Brain microvascular endothelial cell (primary cell): ENCODE measurements around the gene IL15.
"Not testable (repeated sequence)": the region's sequence is repeated elsewhere in the genome, so short reads cannot be mapped to it uniquely, and the experiment has no call there.

Experiments
- DNase-seq: peaks from one replicate; pipeline ENCODE4 v3.0.0-alpha.2; 2020
- H3K27ac ChIP-seq: fragments of 250-450 bp; sonication (Bioruptor Pico); 2 replicates; pipeline ENCODE4 v1.5.1; 2020; ENCODE audit warnings: mild to moderate bottlenecking, moderate library complexity
- H3K27me3 ChIP-seq: fragments of 250-450 bp; sonication (Bioruptor Pico); replicated peaks from 2 replicates; pipeline ENCODE4 v1.5.1; 2020; ENCODE audit warnings: mild to moderate bottlenecking
- H3K36me3 ChIP-seq: fragments of 250-450 bp; sonication (Bioruptor Pico); replicated peaks from 2 replicates; pipeline ENCODE4 v1.5.1; 2020; ENCODE audit warnings: mild to moderate bottlenecking
- H3K4me3 ChIP-seq: 2 replicates; pipeline ENCODE4 v1.5.1; 2011; ENCODE audit warnings: low read depth, mild to moderate bottlenecking, control low read depth, low read length, moderate library complexity
- in situ Hi-C: cut with HindIII; loops from 2 replicates; pipeline ENCODE4 v1.10.0; 2017; ENCODE audit warnings: low sequenced_read_pairs, low pct_ligation_motif_present
- TF ChIP-seq, protein P1 (sequence below): IDR thresholded peaks from 2 replicates; pipeline ENCODE4 v1.5.1; 2011; ENCODE audit warnings: low read depth, mild to moderate bottlenecking, moderate library complexity, low read length, control low read depth, inconsistent platforms; ENCODE audit errors: missing control alignments

IL15 gene

GRCh38 chr4:141676087-141676670, 39.8 kb downstream of the IL15 start:
- Histone ChIP-seq H3K27me3 (no peaks in the 10 kb centered on the region), H3K36me3 (no peaks in the 10 kb centered on the region), H3K4me3 (no peak overlapping the region), H3K27ac (no peak overlapping the region)
- TF ChIP-seq, protein P1, sequence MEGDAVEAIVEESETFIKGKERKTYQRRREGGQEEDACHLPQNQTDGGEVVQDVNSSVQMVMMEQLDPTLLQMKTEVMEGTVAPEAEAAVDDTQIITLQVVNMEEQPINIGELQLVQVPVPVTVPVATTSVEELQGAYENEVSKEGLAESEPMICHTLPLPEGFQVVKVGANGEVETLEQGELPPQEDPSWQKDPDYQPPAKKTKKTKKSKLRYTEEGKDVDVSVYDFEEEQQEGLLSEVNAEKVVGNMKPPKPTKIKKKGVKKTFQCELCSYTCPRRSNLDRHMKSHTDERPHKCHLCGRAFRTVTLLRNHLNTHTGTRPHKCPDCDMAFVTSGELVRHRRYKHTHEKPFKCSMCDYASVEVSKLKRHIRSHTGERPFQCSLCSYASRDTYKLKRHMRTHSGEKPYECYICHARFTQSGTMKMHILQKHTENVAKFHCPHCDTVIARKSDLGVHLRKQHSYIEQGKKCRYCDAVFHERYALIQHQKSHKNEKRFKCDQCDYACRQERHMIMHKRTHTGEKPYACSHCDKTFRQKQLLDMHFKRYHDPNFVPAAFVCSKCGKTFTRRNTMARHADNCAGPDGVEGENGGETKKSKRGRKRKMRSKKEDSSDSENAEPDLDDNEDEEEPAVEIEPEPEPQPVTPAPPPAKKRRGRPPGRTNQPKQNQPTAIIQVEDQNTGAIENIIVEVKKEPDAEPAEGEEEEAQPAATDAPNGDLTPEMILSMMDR: no peak
- DNase-seq: no peak
- in situ Hi-C loops: no loop called here

DNA sequence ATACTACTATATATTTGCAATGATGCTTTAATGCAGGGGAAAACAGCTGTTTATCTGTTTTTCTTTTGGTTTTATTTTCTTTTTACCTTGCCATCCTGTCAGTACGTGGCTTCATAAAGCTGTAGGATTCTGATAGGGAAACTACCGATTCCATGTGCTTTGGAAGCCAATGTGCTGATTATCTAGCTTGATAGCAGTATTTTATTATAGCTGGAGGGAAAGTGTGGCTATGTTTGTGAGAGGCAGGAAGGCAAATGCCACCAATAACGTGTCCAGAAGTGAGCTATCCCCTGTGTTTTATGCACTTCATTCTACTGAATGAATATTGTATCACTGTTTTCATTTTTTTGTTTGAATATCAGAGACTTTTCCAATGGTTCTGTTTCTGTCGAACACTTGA, 43.7 kb downstream of the IL15 start:
- DNase-seq: no peak
- H3K27me3 ChIP-seq: no peaks in the 10 kb centered on the region
- H3K4me3 ChIP-seq: no peak overlapping the region
- H3K36me3 ChIP-seq: no peaks in the 10 kb centered on the region
- no peak overlapping the region for H3K27ac ChIP-seq
- in situ Hi-C loops: no loop called here
- TF ChIP-seq, protein P1: no peak

GRCh38 chr4:141684785-141685184, 48.4 kb downstream of the IL15 start:
- Histone ChIP-seq H3K27me3 (no peaks in the 10 kb centered on the region), H3K27ac (no peak overlapping the region), H3K36me3 (no peaks in the 10 kb centered on the region), H3K4me3 (no peak overlapping the region)
- in situ Hi-C loops: no loop called here
- TF ChIP-seq, protein P1: no peak
- no peak for DNase-seq

DNA sequence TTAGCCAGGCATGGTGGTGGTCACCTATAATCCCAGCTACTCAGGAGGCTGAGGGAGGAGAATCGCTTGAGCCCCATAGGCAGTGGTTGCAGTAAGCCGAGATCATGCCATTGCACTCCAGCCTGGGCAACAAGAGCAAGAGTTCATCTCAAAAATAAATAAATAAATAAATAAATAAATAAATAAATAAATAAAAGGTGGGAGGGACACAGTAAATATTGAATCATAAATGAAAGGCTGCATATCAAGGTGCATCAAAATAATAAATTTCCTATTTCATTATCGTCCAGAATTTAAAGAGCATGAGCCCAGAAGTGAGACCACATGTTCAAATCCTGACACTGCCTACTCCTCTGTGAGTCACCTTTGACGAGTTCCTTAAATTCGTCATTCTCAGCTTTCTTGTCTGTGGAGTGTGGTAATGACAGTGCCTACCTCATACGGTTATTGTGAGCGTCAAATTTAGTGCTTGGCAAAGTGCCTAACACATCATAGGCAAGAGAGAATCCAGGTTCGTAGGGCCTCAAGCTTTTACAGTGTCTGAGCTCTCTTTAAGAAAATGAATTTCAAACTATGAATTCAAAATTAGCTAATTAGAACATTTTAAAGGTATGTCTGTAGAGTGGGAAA, 49.9 kb downstream of the IL15 start:
- Histone ChIP-seq H3K27ac (no peak overlapping the region), H3K4me3 (no peak overlapping the region), H3K36me3 (no peaks in the 10 kb centered on the region), H3K27me3 (no peaks in the 10 kb centered on the region)
- TF ChIP-seq, protein P1: no peak
- peak; percentile 43 for DNase-seq
- in situ Hi-C loops: no loop called here

DNA sequence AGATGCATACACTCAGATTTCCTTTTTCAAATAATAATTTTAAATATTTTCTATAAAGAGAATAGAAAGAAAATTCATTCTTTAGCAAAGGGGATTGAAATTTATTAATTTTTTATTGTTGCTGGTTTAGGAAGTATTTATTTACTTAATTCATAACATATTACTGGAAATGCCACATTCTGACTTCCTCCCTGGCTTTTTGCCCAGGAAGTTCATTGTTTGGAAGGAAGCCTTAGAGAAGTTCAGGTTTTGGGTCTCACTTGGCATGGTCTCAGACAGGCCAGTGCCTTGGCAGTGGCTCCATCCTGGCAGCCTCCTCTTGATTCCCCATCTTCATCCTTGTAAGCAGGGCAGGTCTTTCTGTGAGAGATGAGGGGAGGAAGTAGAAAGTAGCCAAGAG, 50.5 kb downstream of the IL15 start:
- H3K27ac ChIP-seq: no peak overlapping the region
- no peaks in the 10 kb centered on the region for H3K27me3 ChIP-seq
- in situ Hi-C loops: no loop called here
- no peaks in the 10 kb centered on the region for H3K36me3 ChIP-seq
- H3K4me3 ChIP-seq: no peak overlapping the region
- no peak for DNase-seq
- TF ChIP-seq, protein P1: no peak

DNA sequence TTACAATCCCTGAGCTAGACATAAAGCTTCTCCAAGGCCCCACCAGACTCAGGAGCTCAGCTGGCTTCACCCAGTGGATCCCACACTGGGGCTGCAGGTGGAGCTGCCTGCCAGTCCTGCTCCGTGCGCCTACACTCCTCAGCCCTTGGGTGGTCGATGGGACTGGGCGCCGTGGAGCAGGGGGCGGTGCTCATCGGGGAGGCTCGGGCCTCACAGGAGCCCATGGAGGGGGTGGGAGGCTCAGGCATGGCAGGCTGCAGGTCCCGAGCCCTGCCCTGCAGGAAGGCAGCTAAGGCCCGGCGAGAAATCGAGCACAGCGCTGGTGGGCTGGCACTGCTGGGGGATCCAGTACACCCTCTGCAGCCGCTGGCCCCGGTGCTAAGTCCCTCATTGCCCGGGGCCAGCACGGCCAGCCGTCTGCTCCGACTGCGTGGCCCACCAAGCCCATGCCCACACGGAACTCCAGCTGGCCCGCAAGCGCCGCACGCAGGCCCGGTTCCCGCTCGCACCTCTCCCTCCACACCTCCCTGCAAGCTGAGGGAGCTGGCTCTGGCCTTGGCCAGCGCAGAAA, 53.4 kb downstream of the IL15 start:
- in situ Hi-C loops, H3K27me3 ChIP-seq, H3K27ac ChIP-seq, H3K4me3 ChIP-seq, H3K36me3 ChIP-seq, DNase-seq: not testable (repeated sequence)

DNA sequence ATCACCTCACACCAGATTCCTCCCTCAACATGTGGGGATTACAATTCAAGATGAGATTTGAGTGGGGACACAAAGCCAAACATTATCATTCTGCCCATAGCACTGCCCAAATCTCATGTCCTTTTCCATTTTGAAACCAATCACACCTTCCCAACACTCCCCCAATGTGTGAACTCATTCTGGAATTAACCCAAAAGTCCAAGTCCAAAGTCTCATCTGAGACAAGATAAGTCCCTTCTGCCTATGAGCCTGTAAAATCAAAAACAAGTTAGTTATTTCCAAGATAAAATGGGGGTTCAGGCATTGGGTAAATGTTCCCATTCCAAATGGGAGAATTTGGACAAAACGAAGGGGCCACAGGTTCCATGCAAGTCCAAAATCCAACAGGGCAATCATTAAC, 54.9 kb downstream of the IL15 start:
- H3K4me3 ChIP-seq, H3K27ac ChIP-seq, H3K36me3 ChIP-seq, DNase-seq, in situ Hi-C loops, H3K27me3 ChIP-seq: not testable (repeated sequence)
